ENCODE measurements around the gene BRAF. TPM values are rescaled to one million over a fixed set of nuclear protein-coding genes. Genes with fewer than 3 reads are reported as not detected.

Gene BRAF
- total RNA-seq, 2 donors from 2014 or later = 45.7 to 46.7 TPM

DNA sequence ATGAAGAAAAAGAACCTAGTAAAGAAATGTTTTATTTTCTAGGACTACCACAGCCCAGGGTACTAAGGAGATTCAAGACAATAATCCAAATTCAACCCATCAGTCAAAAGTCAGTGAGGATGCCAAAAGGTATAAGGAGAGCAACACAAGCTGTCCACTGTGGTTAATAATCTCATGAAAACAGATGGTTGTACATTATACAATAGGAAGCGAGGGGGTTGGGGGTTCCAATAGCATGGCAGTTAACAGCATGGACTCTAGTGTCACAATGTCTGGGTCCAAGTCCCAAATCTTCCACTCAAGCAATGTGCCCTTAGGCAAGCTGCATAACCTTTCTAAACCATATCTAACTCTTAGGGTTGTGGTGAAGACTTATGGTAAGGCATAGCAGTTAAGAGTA lies 35.1 kb downstream of the BRAF start:
- Histone ChIP-seq H3K27ac (ENCODE audit: low read depth, low read length) (no peak overlapping the region), H3K9ac (ENCODE audit: extremely low read depth, low read length, poor library complexity, severe bottlenecking) (no peak overlapping the region), H3K4me1 (ENCODE audit: control insufficient read depth, insufficient read depth, low read length) (no peaks in the 10 kb centered on the region), H3K36me3 (ENCODE audit: control insufficient read depth, insufficient read depth, low read length) (peaks cover 2% of the 10 kb centered on the region), H3K27me3 (ENCODE audit: control insufficient read depth, insufficient read depth, low read length, poor library complexity, severe bottlenecking) (no peaks in the 10 kb centered on the region), H3K9me3 (ENCODE audit: control insufficient read depth, low read length) (no peaks in the 10 kb centered on the region), H3K4me3 (ENCODE audit: low read length) (no peak overlapping the region)
- Mint-ChIP-seq H3K4me1 (no peaks in the 10 kb centered on the region), H3K36me3 (ENCODE audit: low read depth) (no peaks in the 10 kb centered on the region), H3K27me3 (ENCODE audit: insufficient read depth) (no peaks in the 10 kb centered on the region), H3K27ac (no peak overlapping the region), H3K9me3 (no peaks in the 10 kb centered on the region), H3K4me3 (no peak overlapping the region)
- no peak for DNase-seq
- WGBS, 2 experiments (ENCODE audit: insufficient coverage in 1 of 2, insufficient read length in 1 of 2) = 91 to 100% methylated on average over 1 of the region's 1 CpG
- TF ChIP-seq, protein P1, sequence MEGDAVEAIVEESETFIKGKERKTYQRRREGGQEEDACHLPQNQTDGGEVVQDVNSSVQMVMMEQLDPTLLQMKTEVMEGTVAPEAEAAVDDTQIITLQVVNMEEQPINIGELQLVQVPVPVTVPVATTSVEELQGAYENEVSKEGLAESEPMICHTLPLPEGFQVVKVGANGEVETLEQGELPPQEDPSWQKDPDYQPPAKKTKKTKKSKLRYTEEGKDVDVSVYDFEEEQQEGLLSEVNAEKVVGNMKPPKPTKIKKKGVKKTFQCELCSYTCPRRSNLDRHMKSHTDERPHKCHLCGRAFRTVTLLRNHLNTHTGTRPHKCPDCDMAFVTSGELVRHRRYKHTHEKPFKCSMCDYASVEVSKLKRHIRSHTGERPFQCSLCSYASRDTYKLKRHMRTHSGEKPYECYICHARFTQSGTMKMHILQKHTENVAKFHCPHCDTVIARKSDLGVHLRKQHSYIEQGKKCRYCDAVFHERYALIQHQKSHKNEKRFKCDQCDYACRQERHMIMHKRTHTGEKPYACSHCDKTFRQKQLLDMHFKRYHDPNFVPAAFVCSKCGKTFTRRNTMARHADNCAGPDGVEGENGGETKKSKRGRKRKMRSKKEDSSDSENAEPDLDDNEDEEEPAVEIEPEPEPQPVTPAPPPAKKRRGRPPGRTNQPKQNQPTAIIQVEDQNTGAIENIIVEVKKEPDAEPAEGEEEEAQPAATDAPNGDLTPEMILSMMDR (conservative IDR thresholded peaks at IDR 0.05) = no peak

DNA sequence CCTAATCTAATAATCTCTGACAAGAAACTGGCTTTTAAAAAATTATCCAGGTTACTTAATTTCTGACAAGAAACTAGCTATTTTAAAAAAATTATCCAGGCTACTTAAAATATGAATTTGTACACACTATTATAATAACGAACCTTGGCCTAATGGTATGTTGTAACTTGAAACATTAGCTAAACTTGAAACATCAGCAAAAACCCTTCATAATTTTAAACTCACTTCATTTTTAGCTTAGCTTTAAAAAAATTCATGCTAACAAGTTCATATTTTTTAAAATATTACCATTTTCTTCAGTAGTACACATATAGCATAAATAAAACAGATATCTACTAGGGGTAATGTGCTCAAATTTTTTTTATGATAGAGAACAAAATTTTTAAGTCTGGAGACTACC lies 35.6 kb downstream of the BRAF start:
- Mint-ChIP-seq H3K36me3 (ENCODE audit: low read depth) (no peaks in the 10 kb centered on the region), H3K27ac (no peak overlapping the region), H3K9me3 (no peaks in the 10 kb centered on the region), H3K4me3 (no peak overlapping the region), H3K4me1 (no peaks in the 10 kb centered on the region), H3K27me3 (ENCODE audit: insufficient read depth) (no peaks in the 10 kb centered on the region)
- peaks cover 2% of the 10 kb centered on the region for H3K36me3 ChIP-seq (ENCODE audit: control insufficient read depth, insufficient read depth, low read length)
- H3K4me3 ChIP-seq (ENCODE audit: low read length) = no peak overlapping the region
- 100% methylated on average over 1 of the region's 1 CpG for WGBS, 2 experiments (ENCODE audit: insufficient coverage in 1 of 2, insufficient read length in 1 of 2)
- no peak for DNase-seq
- no peak overlapping the region for H3K27ac ChIP-seq (ENCODE audit: low read depth, low read length)
- no peaks in the 10 kb centered on the region for H3K27me3 ChIP-seq (ENCODE audit: control insufficient read depth, insufficient read depth, low read length, poor library complexity, severe bottlenecking)
- no peaks in the 10 kb centered on the region for H3K4me1 ChIP-seq (ENCODE audit: control insufficient read depth, insufficient read depth, low read length)
- no peak overlapping the region for H3K9ac ChIP-seq (ENCODE audit: extremely low read depth, low read length, poor library complexity, severe bottlenecking)
- H3K9me3 ChIP-seq (ENCODE audit: control insufficient read depth, low read length) = no peaks in the 10 kb centered on the region
- TF ChIP-seq, protein P1 (conservative IDR thresholded peaks at IDR 0.05) = no peak

DNA sequence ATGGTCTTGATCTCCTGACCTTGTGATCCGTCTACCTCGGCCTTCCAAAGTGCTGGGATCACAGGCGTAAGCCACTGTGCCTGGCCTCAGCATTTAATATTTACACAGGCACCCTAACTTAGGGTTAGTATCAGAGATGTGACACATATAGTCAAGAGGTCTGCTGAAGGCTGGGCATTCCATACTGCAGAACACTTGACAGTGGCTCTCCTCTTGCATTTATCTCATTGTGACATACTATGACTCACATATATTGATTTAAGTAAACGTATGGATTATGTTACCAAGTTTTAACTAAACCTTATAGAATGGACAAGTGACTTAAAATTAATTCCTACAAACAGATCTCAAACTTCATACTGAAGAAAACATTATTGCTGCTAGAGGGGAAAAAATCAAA lies 36.6 kb downstream of the BRAF start:
- 85 to 95% methylated on average over 3 to 4 of the region's 4 CpGs for WGBS, 2 experiments (ENCODE audit: insufficient coverage in 1 of 2, insufficient read length in 1 of 2)
- TF ChIP-seq, protein P1 (conservative IDR thresholded peaks at IDR 0.05) = no peak
- no peak for DNase-seq
- Histone ChIP-seq H3K9ac (ENCODE audit: extremely low read depth, low read length, poor library complexity, severe bottlenecking) (no peak overlapping the region), H3K4me3 (ENCODE audit: low read length) (no peak overlapping the region), H3K27ac (ENCODE audit: low read depth, low read length) (no peak overlapping the region), H3K36me3 (ENCODE audit: control insufficient read depth, insufficient read depth, low read length) (no peaks in the 10 kb centered on the region), H3K4me1 (ENCODE audit: control insufficient read depth, insufficient read depth, low read length) (no peaks in the 10 kb centered on the region), H3K9me3 (ENCODE audit: control insufficient read depth, low read length) (no peaks in the 10 kb centered on the region), H3K27me3 (ENCODE audit: control insufficient read depth, insufficient read depth, low read length, poor library complexity, severe bottlenecking) (no peaks in the 10 kb centered on the region)
- H3K27me3 Mint-ChIP-seq (ENCODE audit: insufficient read depth) = no peaks in the 10 kb centered on the region
- H3K4me3 Mint-ChIP-seq = no peak overlapping the region
- H3K36me3 Mint-ChIP-seq (ENCODE audit: low read depth) = peaks cover 2% of the 10 kb centered on the region
- H3K9me3 Mint-ChIP-seq = no peaks in the 10 kb centered on the region
- no peak overlapping the region for H3K27ac Mint-ChIP-seq
- H3K4me1 Mint-ChIP-seq = no peaks in the 10 kb centered on the region

Measured in endodermal cell (in vitro differentiated cells).